Cerebellar nuclear complex (tissue), 1 donor: ENCODE results near the gene PAGE2B.
"Not testable (repeated sequence)": the region's sequence is repeated elsewhere in the genome, so short reads cannot be mapped to it uniquely, and the experiment has no call there.

Experiments used
- DNase-seq, 2 experiments: peaks; one replicate each; lab custom pipeline; 2025; lab: John Stamatoyannopoulos, UW

Gene PAGE2B

GRCh38 chrX:55109306-55109705 is 34.5 kb downstream of the PAGE2B start:
- no peak for DNase-seq

GRCh38 chrX:55111578-55112254 is 36.9 kb downstream of the PAGE2B start:
- no peak for DNase-seq

- DNase-seq, result not testable (repeated sequence)
Measured at GRCh38 chrX:55116589-55116988, 41.8 kb downstream of the PAGE2B start.

- DNase-seq, result no peak
Measured at GRCh38 chrX:55118574-55118973, 43.7 kb downstream of the PAGE2B start.

- no peak for DNase-seq
Measured at GRCh38 chrX:55119271-55119670, 44.4 kb downstream of the PAGE2B start.

GRCh38 chrX:55119712-55120111 is 44.9 kb downstream of the PAGE2B start:
- no peak for DNase-seq

GRCh38 chrX:55120761-55121358 is 46.0 kb downstream of the PAGE2B start:
- no peak for DNase-seq

GRCh38 chrX:55123900-55124299 is 49.1 kb downstream of the PAGE2B start:
- DNase-seq, result no peak

- no peak for DNase-seq
Measured at GRCh38 chrX:55127692-55128091, 52.9 kb downstream of the PAGE2B start.
